ENCODE data around the gene OPCML. TPM values are rescaled to one million over a fixed set of nuclear protein-coding genes. Genes with fewer than 3 reads are reported as not detected.

OPCML gene
- total RNA-seq, 2 donors from 2014 or later = 0.34 TPM; not detected in 1

DNA sequence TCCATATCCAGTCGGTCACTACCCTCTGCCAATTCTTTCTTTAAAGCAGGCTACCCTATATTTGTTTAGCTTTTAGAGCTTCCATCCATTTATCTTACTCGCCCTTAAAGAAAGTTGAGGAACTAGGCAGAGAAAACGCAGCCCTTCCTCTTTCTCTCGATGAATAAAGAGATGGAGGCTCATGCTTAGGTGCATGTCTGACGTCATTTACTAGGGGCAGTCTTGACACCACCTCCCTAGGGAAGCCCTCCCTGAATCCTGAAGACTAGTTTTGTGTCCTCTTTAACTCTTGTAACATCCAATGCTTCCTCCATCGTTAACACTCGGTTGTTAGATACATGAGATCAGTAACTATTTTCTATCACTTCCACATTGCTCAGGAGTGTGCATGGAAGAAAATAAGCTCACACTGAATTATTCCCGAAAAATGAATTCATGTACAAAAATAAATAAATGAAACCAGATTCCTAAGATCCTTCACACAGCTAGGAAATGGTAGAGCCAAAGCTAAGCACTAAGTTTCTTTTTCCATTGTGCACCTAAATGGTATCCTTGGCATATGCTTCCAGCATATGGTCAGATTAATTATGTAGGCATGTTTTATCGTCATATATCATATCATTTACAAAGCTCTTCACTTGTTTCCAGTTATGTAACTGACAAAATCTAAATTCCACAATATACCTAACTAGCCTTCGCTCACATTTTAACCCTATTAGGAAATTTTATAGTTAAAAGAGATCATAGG lies 291.2 kb downstream of the OPCML start:
- Histone ChIP-seq H3K27ac (no peak overlapping the region), H3K27me3 (replicated peaks; ENCODE audit: insufficient read depth) (no peaks in the 10 kb centered on the region), H3K4me1 (replicated peaks) (no peaks in the 10 kb centered on the region), H3K36me3 (no peaks in the 10 kb centered on the region), H3K4me3 (no peak overlapping the region), H3K9me3 (no peaks in the 10 kb centered on the region)
- WGBS = 84% methylated on average over 10 of the region's 10 CpGs
- DNase-seq (ENCODE audit: low spot score) = no peak
- intact Hi-C loops (cut with DNase I) = no loop called here
- TF ChIP-seq POLR2AphosphoS5 (IDR thresholded peaks at IDR 0.05) (no peak), POLR2A (IDR thresholded peaks at IDR 0.05) (no peak)
- TF ChIP-seq, protein P1, sequence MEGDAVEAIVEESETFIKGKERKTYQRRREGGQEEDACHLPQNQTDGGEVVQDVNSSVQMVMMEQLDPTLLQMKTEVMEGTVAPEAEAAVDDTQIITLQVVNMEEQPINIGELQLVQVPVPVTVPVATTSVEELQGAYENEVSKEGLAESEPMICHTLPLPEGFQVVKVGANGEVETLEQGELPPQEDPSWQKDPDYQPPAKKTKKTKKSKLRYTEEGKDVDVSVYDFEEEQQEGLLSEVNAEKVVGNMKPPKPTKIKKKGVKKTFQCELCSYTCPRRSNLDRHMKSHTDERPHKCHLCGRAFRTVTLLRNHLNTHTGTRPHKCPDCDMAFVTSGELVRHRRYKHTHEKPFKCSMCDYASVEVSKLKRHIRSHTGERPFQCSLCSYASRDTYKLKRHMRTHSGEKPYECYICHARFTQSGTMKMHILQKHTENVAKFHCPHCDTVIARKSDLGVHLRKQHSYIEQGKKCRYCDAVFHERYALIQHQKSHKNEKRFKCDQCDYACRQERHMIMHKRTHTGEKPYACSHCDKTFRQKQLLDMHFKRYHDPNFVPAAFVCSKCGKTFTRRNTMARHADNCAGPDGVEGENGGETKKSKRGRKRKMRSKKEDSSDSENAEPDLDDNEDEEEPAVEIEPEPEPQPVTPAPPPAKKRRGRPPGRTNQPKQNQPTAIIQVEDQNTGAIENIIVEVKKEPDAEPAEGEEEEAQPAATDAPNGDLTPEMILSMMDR (IDR thresholded peaks at IDR 0.05) = no peak

DNA sequence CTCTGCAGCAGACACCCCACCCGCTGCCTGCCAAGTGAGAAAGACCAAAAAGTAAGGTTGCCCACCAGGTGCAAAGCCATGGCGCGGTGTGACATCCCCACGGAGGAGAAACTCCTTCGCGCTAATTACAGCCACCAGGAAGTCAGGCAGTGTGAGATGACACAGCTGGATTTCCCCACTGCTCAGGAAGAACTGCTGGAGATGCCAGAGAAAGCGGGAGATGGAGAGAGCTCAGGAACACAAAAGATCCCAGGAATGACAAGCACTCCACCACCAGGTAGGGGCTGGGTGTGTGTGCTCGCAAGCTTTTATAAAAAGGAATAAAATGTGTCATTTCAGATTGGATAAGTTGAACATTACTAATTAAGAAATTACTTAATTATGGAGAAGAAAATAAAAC lies 292.7 kb downstream of the OPCML start:
- DNase-seq (ENCODE audit: low spot score) = no peak
- Histone ChIP-seq H3K36me3 (no peaks in the 10 kb centered on the region), H3K4me1 (replicated peaks) (no peaks in the 10 kb centered on the region), H3K4me3 (no peak overlapping the region), H3K27ac (no peak overlapping the region), H3K27me3 (replicated peaks; ENCODE audit: insufficient read depth) (no peaks in the 10 kb centered on the region), H3K9me3 (no peaks in the 10 kb centered on the region)
- TF ChIP-seq POLR2AphosphoS5 (IDR thresholded peaks at IDR 0.05) (no peak), POLR2A (IDR thresholded peaks at IDR 0.05) (no peak)
- TF ChIP-seq, protein P1 (IDR thresholded peaks at IDR 0.05) = no peak
- intact Hi-C loops (cut with DNase I) = no loop called here
- WGBS = 87% methylated on average over 7 of the region's 8 CpGs

DNA sequence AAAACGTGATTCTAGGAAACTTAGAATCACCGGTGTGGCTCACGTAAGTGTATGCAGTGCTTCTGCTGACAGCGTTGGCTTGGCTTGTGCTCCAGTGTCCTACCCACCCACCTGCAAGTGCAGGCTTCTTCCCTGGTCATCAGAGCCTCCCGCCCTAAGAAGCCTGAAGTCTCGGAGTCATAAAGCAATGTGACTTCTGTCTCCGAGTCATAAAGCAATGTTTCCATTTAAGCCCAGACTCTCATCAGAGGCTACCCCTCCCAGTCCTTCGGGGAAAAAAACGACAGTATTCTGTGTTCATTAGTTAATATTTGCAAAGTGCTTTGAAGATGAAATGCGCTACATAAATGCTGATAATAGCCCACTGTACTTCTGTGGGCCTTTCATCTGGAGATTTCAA lies 293.8 kb downstream of the OPCML start:
- intact Hi-C loops (cut with DNase I) = no loop called here
- Histone ChIP-seq H3K4me1 (replicated peaks) (no peaks in the 10 kb centered on the region), H3K27ac (no peak overlapping the region), H3K4me3 (no peak overlapping the region), H3K27me3 (replicated peaks; ENCODE audit: insufficient read depth) (no peaks in the 10 kb centered on the region), H3K36me3 (no peaks in the 10 kb centered on the region), H3K9me3 (no peaks in the 10 kb centered on the region)
- 54% methylated on average over 10 of the region's 10 CpGs for WGBS
- TF ChIP-seq, protein P1 (IDR thresholded peaks at IDR 0.05) = no peak
- no peak for TF ChIP-seq POLR2AphosphoS5 (IDR thresholded peaks at IDR 0.05)
- TF ChIP-seq POLR2A (IDR thresholded peaks at IDR 0.05) = no peak
- DNase-seq (ENCODE audit: low spot score) = no peak

DNA sequence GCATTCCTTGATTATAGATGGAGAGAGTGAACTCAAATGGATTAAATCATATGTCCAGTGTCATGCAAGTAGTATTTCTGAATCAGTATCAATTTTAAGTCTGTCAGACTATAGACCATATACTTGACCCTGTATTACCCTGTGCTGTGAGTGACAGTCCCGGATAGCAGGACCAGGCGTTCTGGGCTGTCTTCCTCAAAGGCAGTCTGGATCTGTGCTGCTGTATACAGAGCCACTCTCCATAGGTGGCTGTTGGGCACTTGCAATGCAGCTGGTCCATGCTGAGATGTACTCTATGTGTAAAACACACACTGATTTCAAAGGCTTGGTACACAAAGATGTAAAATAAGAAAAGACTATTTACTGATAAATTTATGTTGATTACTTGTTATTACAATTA lies 294.3 kb downstream of the OPCML start:
- no peak overlapping the region for H3K27ac ChIP-seq
- WGBS = 74% methylated on average over 2 of the region's 2 CpGs
- intact Hi-C loops (cut with DNase I) = no loop called here
- no peaks in the 10 kb centered on the region for H3K36me3 ChIP-seq
- no peaks in the 10 kb centered on the region for H3K4me1 ChIP-seq (replicated peaks)
- no peaks in the 10 kb centered on the region for H3K27me3 ChIP-seq (replicated peaks; ENCODE audit: insufficient read depth)
- H3K4me3 ChIP-seq = no peak overlapping the region
- no peak for DNase-seq (ENCODE audit: low spot score)
- TF ChIP-seq POLR2AphosphoS5 (IDR thresholded peaks at IDR 0.05) (no peak), POLR2A (IDR thresholded peaks at IDR 0.05) (no peak)
- TF ChIP-seq, protein P1 (IDR thresholded peaks at IDR 0.05) = no peak
- no peaks in the 10 kb centered on the region for H3K9me3 ChIP-seq

DNA sequence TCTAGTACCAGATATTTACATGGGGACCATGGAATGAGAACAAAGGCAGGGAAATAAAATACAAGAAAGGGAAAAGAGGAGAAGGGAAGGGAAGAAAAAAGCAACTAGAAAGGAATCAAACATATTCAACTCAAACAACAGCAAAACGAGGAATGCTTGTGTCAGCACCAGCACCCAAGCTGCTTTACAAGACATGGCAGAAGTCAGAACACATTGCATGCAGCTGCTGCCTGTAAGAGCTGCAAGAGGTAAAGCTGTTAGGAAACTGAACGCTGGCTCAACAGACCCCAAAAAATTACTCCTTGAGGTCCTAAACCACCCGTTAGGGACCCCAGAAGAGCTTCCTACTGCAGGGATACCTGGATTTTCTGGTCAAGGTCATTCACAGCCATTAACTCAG lies 296.9 kb downstream of the OPCML start:
- intact Hi-C loops (cut with DNase I) = no loop called here
- TF ChIP-seq, protein P1 (IDR thresholded peaks at IDR 0.05) = no peak
- TF ChIP-seq POLR2AphosphoS5 (IDR thresholded peaks at IDR 0.05) (no peak), POLR2A (IDR thresholded peaks at IDR 0.05) (no peak)
- WGBS = 67% methylated on average over 3 of the region's 3 CpGs

More for the DNA sequence above, 296.9 kb downstream of the OPCML start:
- Histone ChIP-seq H3K4me1 (replicated peaks) (no peaks in the 10 kb centered on the region), H3K9me3 (no peaks in the 10 kb centered on the region), H3K27me3 (replicated peaks; ENCODE audit: insufficient read depth) (no peaks in the 10 kb centered on the region), H3K4me3 (no peak overlapping the region), H3K36me3 (no peaks in the 10 kb centered on the region), H3K27ac (no peak overlapping the region)
- DNase-seq (ENCODE audit: low spot score) = no peak

Data from prostate gland (tissue), 2 donors.